H1 (cell line): ENCODE results near the gene ZDHHC20. TPM values are rescaled to one million over a fixed set of nuclear protein-coding genes. Genes with fewer than 3 reads are reported as not detected.

ENCODE experiments used
- CTCF ChIA-PET: fragments of 300-600 bp; sonication (Branson Sonifier 250); formaldehyde crosslinking; loops from one replicate; lab custom pipeline; 2021; ENCODE audit not compliant: partially characterized antibody; lab: Charles Lee
- POLR2A ChIA-PET: fragments of 300-600 bp; sonication (Branson Sonifier 250); formaldehyde crosslinking; loops from one replicate; lab custom pipeline; 2021; ENCODE audit warnings: inconsistent platforms; ENCODE audit not compliant: partially characterized antibody; lab: Charles Lee
- DNase-seq, 2 experiments: peaks; one replicate each; pipeline versions ENCODE4 v3.0.0 to v3.0.0-alpha.2; 2010 to 2022; ENCODE audit warnings: low spot score in 2 of 2, low read depth in 1 of 2, mixed read lengths in 1 of 2
- FAIRE-seq: peaks from 2 replicates; lab custom pipeline; 2011; peaks lifted over from hg19 to GRCh38; lab: Jason Lieb, UNC
- H2AFZ ChIP-seq: 2 replicates; pipeline ENCODE4 v1.8.1; 2012; ENCODE audit warnings: low read length, inconsistent platforms
- H2AK5ac ChIP-seq: 2 replicates; pipeline ENCODE4 v1.6.1; 2013; ENCODE audit warnings: low read depth, low read length
- H2BK120ac ChIP-seq: replicated peaks from 2 replicates; pipeline ENCODE3; 2013; ENCODE audit warnings: low read depth, low read length, inconsistent platforms
- H2BK12ac ChIP-seq: 2 replicates; pipeline ENCODE4 v1.6.1; 2013; ENCODE audit warnings: low read depth, low read length
- H2BK15ac ChIP-seq: 2 replicates; pipeline ENCODE4 v1.6.1; 2013; ENCODE audit warnings: low read length
- H2BK20ac ChIP-seq: 2 replicates; pipeline ENCODE4 v1.6.1; 2013; ENCODE audit warnings: low read length
- H2BK5ac ChIP-seq: 2 replicates; pipeline ENCODE4 v1.6.1; 2013; ENCODE audit warnings: low read depth, low read length
- H3K14ac ChIP-seq: 2 replicates; pipeline ENCODE4 v1.6.1; 2013; ENCODE audit warnings: inconsistent platforms; ENCODE audit not compliant: insufficient read length
- H3K18ac ChIP-seq: 2 replicates; pipeline ENCODE4 v1.6.1; 2013; ENCODE audit warnings: low read length; ENCODE audit errors: extremely low read depth
- H3K23ac ChIP-seq: 2 replicates; pipeline ENCODE4 v1.6.1; 2013; ENCODE audit warnings: inconsistent platforms; ENCODE audit not compliant: insufficient read length
- H3K23me2 ChIP-seq: 2 replicates; pipeline ENCODE4 v1.6.1; 2013; ENCODE audit warnings: low read depth, low read length
- H3K27ac ChIP-seq: 2 replicates; pipeline ENCODE4 v1.6.1; 2011; ENCODE audit warnings: low read depth, low read length, inconsistent platforms
- H3K27me3 ChIP-seq, 4 experiments: replicated peaks in 1 of 4; 1 replicate in 1 of 4; 2 replicates in 3 of 4; pipeline versions ENCODE4 v1.6.1 to v1.8.1; 2011 to 2013; ENCODE audit warnings: low read length in 3 of 4, mild to moderate bottlenecking in 3 of 4, inconsistent platforms in 2 of 4, mixed read lengths in 2 of 4, moderate library complexity in 1 of 4; ENCODE audit not compliant: control insufficient read depth in 3 of 4, insufficient read depth in 3 of 4; ENCODE audit errors: extremely low read depth in 1 of 4
- H3K36me3 ChIP-seq, 4 experiments: 2 replicates each; pipeline versions ENCODE4 v1.6.1 to v1.8.1; 2011 to 2013; ENCODE audit warnings: mild to moderate bottlenecking in 4 of 4, low read length in 3 of 4, moderate library complexity in 2 of 4, control low read depth in 1 of 4, inconsistent platforms in 1 of 4; ENCODE audit not compliant: insufficient read depth in 4 of 4, control insufficient read depth in 2 of 4
- H3K4ac ChIP-seq: replicated peaks from 2 replicates; pipeline ENCODE3; 2013; ENCODE audit warnings: low read length, low read depth, mixed read lengths, inconsistent platforms; ENCODE audit not compliant: insufficient read length
- H3K4me1 ChIP-seq, 4 experiments: replicated peaks in 1 of 4; 1 replicate in 1 of 4; 2 replicates in 3 of 4; pipeline versions ENCODE4 v1.6.1 to v1.8.1; 2011 to 2013; ENCODE audit warnings: low read length in 3 of 4, inconsistent platforms in 2 of 4, mixed read lengths in 1 of 4; ENCODE audit not compliant: insufficient read depth in 4 of 4, control insufficient read depth in 3 of 4
- H3K4me2 ChIP-seq, 2 experiments: 2 replicates each; pipeline versions ENCODE4 v1.6.1 to v1.8.1; 2011 to 2013; ENCODE audit warnings: low read depth in 2 of 2, low read length in 2 of 2, control low read depth in 1 of 2, inconsistent platforms in 1 of 2, mild to moderate bottlenecking in 1 of 2; ENCODE audit not compliant: insufficient read depth in 1 of 2
- H3K4me3 ChIP-seq, 4 experiments: fragments of 200-600, 300-600 bp in 1 of 4; sonication (generic), shearing (Covaris generic), sonication (Bioruptor Twin) in 1 of 4; 2 replicates each; pipeline versions ENCODE4 v1.5.1 to v1.8.1; 2011 to 2016; ENCODE audit warnings: low read length in 4 of 4, low read depth in 3 of 4, control low read depth in 2 of 4, inconsistent platforms in 2 of 4, mild to moderate bottlenecking in 2 of 4, mixed read lengths in 1 of 4, moderate library complexity in 1 of 4; ENCODE audit not compliant: insufficient read depth in 2 of 4; ENCODE audit errors: extremely low read depth in 1 of 4
- H3K56ac ChIP-seq: replicated peaks from 2 replicates; pipeline ENCODE3; 2013; ENCODE audit warnings: low read depth, mild to moderate bottlenecking, mixed read lengths, low read length, inconsistent platforms; ENCODE audit not compliant: insufficient read length
- H3K79me1 ChIP-seq: 2 replicates; pipeline ENCODE4 v1.6.1; 2013; ENCODE audit warnings: low read depth, low read length, control low read depth
- H3K79me2 ChIP-seq, 2 experiments: 2 replicates each; pipeline versions ENCODE4 v1.6.1 to v1.8.1; 2012 to 2013; ENCODE audit warnings: low read length in 2 of 2, mild to moderate bottlenecking in 2 of 2, inconsistent platforms in 1 of 2; ENCODE audit not compliant: insufficient read depth in 2 of 2, control insufficient read depth in 1 of 2
- H3K9ac ChIP-seq, 4 experiments: replicated peaks in 1 of 4; 1 replicate in 1 of 4; 2 replicates in 3 of 4; pipeline versions ENCODE4 v1.6.1 to v1.8.1; 2011 to 2013; ENCODE audit warnings: low read depth in 3 of 4, low read length in 3 of 4, control low read depth in 2 of 4, mild to moderate bottlenecking in 2 of 4, moderate library complexity in 2 of 4, inconsistent platforms in 1 of 4; ENCODE audit errors: extremely low read depth in 1 of 4
- H3K9me3 ChIP-seq, 2 experiments: 2 replicates each; pipeline versions ENCODE4 v1.6.1 to v1.8.1; 2012 to 2013; ENCODE audit warnings: mild to moderate bottlenecking in 2 of 2, moderate library complexity in 2 of 2, control low read depth in 1 of 2, inconsistent platforms in 1 of 2, low read depth in 1 of 2, low read length in 1 of 2, mixed read lengths in 1 of 2; ENCODE audit not compliant: insufficient read depth in 2 of 2
- H4K20me1 ChIP-seq, 2 experiments: replicated peaks in 1 of 2; 2 replicates each; pipeline versions ENCODE3 to v1.8.1; 2011 to 2013; ENCODE audit warnings: inconsistent platforms in 2 of 2, low read length in 2 of 2, mild to moderate bottlenecking in 1 of 2; ENCODE audit not compliant: insufficient read depth in 2 of 2, control insufficient read depth in 1 of 2
- H4K5ac ChIP-seq: 2 replicates; pipeline ENCODE4 v1.6.1; 2013; ENCODE audit warnings: low read length, low read depth, mixed read lengths, inconsistent platforms; ENCODE audit not compliant: insufficient read length
- H4K8ac ChIP-seq: 2 replicates; pipeline ENCODE4 v1.8.0; 2013; ENCODE audit warnings: mild to moderate bottlenecking, moderate library complexity, low read length, inconsistent platforms; ENCODE audit not compliant: insufficient read depth; ENCODE audit errors: extremely low read depth
- H4K91ac ChIP-seq: replicated peaks from 2 replicates; pipeline ENCODE3; 2013; ENCODE audit warnings: low read length, mixed read lengths, inconsistent platforms; ENCODE audit not compliant: insufficient read length
- ASH2L ChIP-seq: fragments of 200-600, 300-600 bp; sonication (generic); IDR thresholded peaks from one replicate; pipeline ENCODE4 v1.7.1; 2017; ENCODE audit warnings: low read length
- CHD2 ChIP-seq: IDR thresholded peaks from 2 replicates; pipeline ENCODE4 v1.6.1; 2012; ENCODE audit warnings: low read length, improper control_type of control experiment
- FOSL1 ChIP-seq: IDR thresholded peaks from 2 replicates; pipeline ENCODE4 v1.6.1; 2011; ENCODE audit warnings: mild to moderate bottlenecking, low read depth, low read length, moderate library complexity; ENCODE audit not compliant: insufficient read depth
- JUND ChIP-seq: IDR thresholded peaks from 2 replicates; pipeline ENCODE4 v1.6.1; 2011; ENCODE audit warnings: mild to moderate bottlenecking, improper control_type of control experiment, low read length
- KDM4A ChIP-seq: IDR thresholded peaks from one replicate; pipeline ENCODE4 v1.7.1; 2012; ENCODE audit warnings: low read depth, mild to moderate bottlenecking, moderate library complexity, low read length, inconsistent platforms; ENCODE audit not compliant: severe bottlenecking
- KDM5A ChIP-seq: fragments of 200-600 bp; IDR thresholded peaks from 2 replicates; pipeline ENCODE4 v1.7.1; 2012; ENCODE audit warnings: mild to moderate bottlenecking, low read length, inconsistent platforms, mixed read lengths
- MAFK ChIP-seq: IDR thresholded peaks from 2 replicates; pipeline ENCODE4 v1.6.1; 2012; ENCODE audit warnings: low read depth, mild to moderate bottlenecking, improper control_type of control experiment, low read length
- NANOG ChIP-seq: IDR thresholded peaks from 2 replicates; pipeline ENCODE4 v1.6.1; 2011; ENCODE audit warnings: low read length, low read depth, mild to moderate bottlenecking, inconsistent platforms; ENCODE audit not compliant: insufficient read depth, poor library complexity, severe bottlenecking
- POLR2AphosphoS5 ChIP-seq: IDR thresholded peaks from 2 replicates; pipeline ENCODE4 v1.6.1; 2011; ENCODE audit warnings: low read depth, low read length
- RNF2 ChIP-seq: fragments of 200-900, 300-1000 bp; sonication (generic); IDR thresholded peaks from 2 replicates; pipeline ENCODE4 v1.7.1; 2016; ENCODE audit warnings: borderline replicate concordance, low read depth, mild to moderate bottlenecking, antibody characterized with exemption, low read length; ENCODE audit not compliant: poor library complexity, severe bottlenecking; ENCODE audit errors: missing control alignments
- SIX5 ChIP-seq: IDR thresholded peaks from 2 replicates; pipeline ENCODE4 v1.6.1; 2011; ENCODE audit warnings: mild to moderate bottlenecking, low read depth, low read length
- SRF ChIP-seq: IDR thresholded peaks from 2 replicates; pipeline ENCODE4 v1.6.1; 2011; ENCODE audit warnings: mild to moderate bottlenecking, low read depth, low read length, moderate library complexity
- TAF1 ChIP-seq: IDR thresholded peaks from 2 replicates; pipeline ENCODE4 v1.6.1; 2011; ENCODE audit warnings: mild to moderate bottlenecking, low read depth, low read length
- TCF12 ChIP-seq: IDR thresholded peaks from 2 replicates; pipeline ENCODE4 v1.6.1; 2011; ENCODE audit warnings: low read depth, mild to moderate bottlenecking, low read length
- ZNF274 ChIP-seq: IDR thresholded peaks from 2 replicates; pipeline ENCODE4 v1.7.0; 2012; ENCODE audit warnings: low read length, borderline replicate concordance; ENCODE audit errors: extremely low read depth
- WGBS, 2 experiments: shearing (Covaris generic) in 1 of 2; methylation state at CpG; one replicate each; pipeline versions ENCODE4 v1.1.6 to v1.1.7; 2013 to 2015; ENCODE audit warnings: low lambda C conversion rate in 2 of 2, mixed read lengths in 2 of 2, inconsistent platforms in 1 of 2, low coverage in 1 of 2, missing lambda C conversion rate in 1 of 2; ENCODE audit not compliant: insufficient replicate concordance in 2 of 2, insufficient coverage in 1 of 2, insufficient read length in 1 of 2; ENCODE audit errors: extremely low coverage in 1 of 2, missing lambda C conversion rate in 1 of 2; 5-methylcytosine and 5-hydroxymethylcytosine counted together
- polyA plus RNA-seq, 7 experiments: library from polyadenylated mRNA; depleted of rRNA in 3 of 7; stranded (reverse) in 5 of 7; unstranded in 2 of 7; fragments of >200 nt in 5 of 7; fragments of 200-250 nt in 2 of 7; gene quantifications; 1 replicate in 5 of 7; 2 replicates in 1 of 7; 4 replicates in 1 of 7; pipeline versions ENCODE4 v1.2.1 to v1.2.3, GENCODE V29; 2011 to 2013; ENCODE audit warnings: missing spikeins in 2 of 7, mixed read lengths in 2 of 7
- total RNA-seq: library from RNA; stranded (reverse); fragmentation: NEBNext Ultra II Directional; extraction: Animal tissue kit (Norgen Biotek cat#: 25700); gene quantifications from 2 replicates; pipeline ENCODE4 v1.2.1, GENCODE V29; 2021

The ZDHHC20 gene
- total and polyA plus RNA-seq, 2 of the 8 experiments (the other 6 are each of a cell fraction or from before 2014, with no cell fraction given) = 16.4 to 89.0 TPM

- H2BK20ac ChIP-seq = no peak overlapping the region
- H3K9ac ChIP-seq = no peak overlapping the region
- TF ChIP-seq FOSL1 (no peak), TCF12 (no peak), SRF (no peak), NANOG (no peak), POLR2AphosphoS5 (no peak), KDM4A (no peak), MAFK (no peak), ASH2L (no peak), ZNF274 (no peak), TAF1 (no peak), RNF2 (no peak), KDM5A (no peak), SIX5 (no peak), CHD2 (no peak), JUND (no peak)
- H3K23ac ChIP-seq = no peak overlapping the region
- no peak overlapping the region for H2BK15ac ChIP-seq
- no peak overlapping the region for H4K5ac ChIP-seq
- H3K18ac ChIP-seq = no peak overlapping the region
- no peaks in the 10 kb centered on the region for H3K27me3 ChIP-seq
- 81% methylated on average over 2 of the region's 2 CpGs; no CpG with 5 or more reads in 1 of the 2 experiments for WGBS, 2 experiments
- no peaks in the 10 kb centered on the region for H3K23me2 ChIP-seq
- H3K9me3 ChIP-seq = peaks cover 0 to 3% of the 10 kb centered on the region in 2 experiments; a peak in 1 of 4 replicates
- H3K4ac ChIP-seq = no peak overlapping the region
- no peak overlapping the region for H2BK5ac ChIP-seq
- H3K14ac ChIP-seq = no peak overlapping the region
- H3K79me1 ChIP-seq = peaks cover 5% of the 10 kb centered on the region; the same call in 1 of the 2 replicates
- H3K56ac ChIP-seq = no peak overlapping the region
- no peak overlapping the region for H4K91ac ChIP-seq
- ChIA-PET CTCF (no interaction called here), POLR2A (no interaction called here)
- peaks cover 0 to 3% (median 0%) of the 10 kb centered on the region in 4 experiments; a peak in 1 of 8 replicates for H3K36me3 ChIP-seq
- H2BK120ac ChIP-seq = no peak overlapping the region
- no peak overlapping the region for H2AFZ ChIP-seq
- no peak overlapping the region for H4K8ac ChIP-seq
- H2BK12ac ChIP-seq = no peak overlapping the region
- no peak overlapping the region for H3K4me2 ChIP-seq
- DNase-seq = no peak
- no peaks in the 10 kb centered on the region for H4K20me1 ChIP-seq
- H3K79me2 ChIP-seq = peaks cover 0 to 83% of the 10 kb centered on the region in 2 experiments; a peak in 2 of 4 replicates
- H3K4me3 ChIP-seq = no peak overlapping the region
- no peak for FAIRE-seq
- H3K4me1 ChIP-seq = no peaks in the 10 kb centered on the region
- no peak overlapping the region for H3K27ac ChIP-seq
- H2AK5ac ChIP-seq = no peak overlapping the region
Observed at GRCh38 chr13:21435687-21436151, 23.4 kb downstream of the ZDHHC20 start.
